BJ (cell line): ENCODE data around the gene MRE11. TPM values are rescaled to one million over a fixed set of nuclear protein-coding genes. Genes with fewer than 3 reads are reported as not detected.
A peak's percentile ranks its signal among the peaks of the same experiment; 100 is the strongest.
"Not testable (repeated sequence)": the region's sequence is repeated elsewhere in the genome, so short reads cannot be mapped to it uniquely, and the experiment has no call there.

Experiments used
- CTCF ChIA-PET: fragments of 350-600 bp; formaldehyde crosslinking; extraction: SDS; loops from one replicate; lab custom pipeline; 2021; ENCODE audit warnings: antibody characterized with exemption, inconsistent platforms; lab: Yijun Ruan, JAX
- POLR2A ChIA-PET: fragments of 300-600 bp; sonication (Branson Sonifier 250); formaldehyde crosslinking; extraction: SDS; loops from one replicate; lab custom pipeline; 2021; ENCODE audit warnings: antibody characterized with exemption; lab: Charles Lee
- DNase-seq: peaks from one replicate; pipeline ENCODE4 v3.0.0-alpha.2; 2011; ENCODE audit warnings: low read depth
- H3K27me3 ChIP-seq: 2 replicates; pipeline ENCODE4 v1.6.0; 2011; ENCODE audit warnings: low read length; ENCODE audit not compliant: control insufficient read depth, insufficient read depth
- H3K36me3 ChIP-seq: 2 replicates; pipeline ENCODE4 v1.5.1; 2011; ENCODE audit warnings: low read length; ENCODE audit not compliant: control insufficient read depth, insufficient read depth
- H3K4me3 ChIP-seq: 2 replicates; pipeline ENCODE4 v1.5.1; 2011; ENCODE audit warnings: low read depth, mild to moderate bottlenecking, control low read depth, low read length
- CTCF ChIP-seq: IDR thresholded peaks from 2 replicates; pipeline ENCODE4 v1.5.1; 2011; ENCODE audit warnings: low read depth, mild to moderate bottlenecking, control low read depth, inconsistent platforms, low read length, moderate library complexity; ENCODE audit not compliant: insufficient read depth
- polyA plus RNA-seq: library from polyadenylated mRNA; depleted of rRNA; stranded (reverse); fragments of >200 nt; gene quantifications from 2 replicates; pipeline ENCODE4 v1.2.3, GENCODE V29; 2011

The MRE11 gene
- polyA plus RNA-seq, 1 experiment, result 2.6 TPM

GRCh38 chr11:94400839-94401772 is 92.5 kb downstream of the MRE11 start, which contains the start of gene GPR83:
GPR83 (minus strand) TSS chr11:94401419; CDS start chr11:94401247, 172 bp downstream.
- H3K36me3 ChIP-seq, result no peaks in the 10 kb centered on the region
- no peak for TF ChIP-seq CTCF
- no peak for DNase-seq
- H3K4me3 ChIP-seq, result peak within 1 kb of the TSS; percentile 34
- ChIA-PET POLR2A (no interaction called here), CTCF (no interaction called here)
- H3K27me3 ChIP-seq, result peaks cover 10% of the 10 kb centered on the region

GRCh38 chr11:94400457-94400838 is 93.2 kb downstream of the MRE11 start:
- no peaks in the 10 kb centered on the region for H3K36me3 ChIP-seq
- TF ChIP-seq CTCF, result no peak
- H3K27me3 ChIP-seq, result peaks cover 10% of the 10 kb centered on the region
- DNase-seq, result no peak
- ChIA-PET CTCF (no interaction called here), POLR2A (no interaction called here)
- no peak overlapping the region for H3K4me3 ChIP-seq

- Histone ChIP-seq H3K4me3 (no peak overlapping the region), H3K36me3 (no peaks in the 10 kb centered on the region), H3K27me3 (peaks cover 10% of the 10 kb centered on the region)
- no peak for TF ChIP-seq CTCF
- no peak for DNase-seq
- ChIA-PET POLR2A (no interaction called here), CTCF (no interaction called here)
Observed at GRCh38 chr11:94400050-94400449, 93.6 kb downstream of the MRE11 start.

- CTCF ChIA-PET, result no interaction called here
- TF ChIP-seq CTCF, result no peak
- POLR2A ChIA-PET, result no interaction called here
- Histone ChIP-seq H3K27me3 (peaks cover 11% of the 10 kb centered on the region), H3K4me3 (no peak overlapping the region), H3K36me3 (no peaks in the 10 kb centered on the region)
- DNase-seq, result no peak
Observed at GRCh38 chr11:94398101-94398500, 95.5 kb downstream of the MRE11 start.

GRCh38 chr11:94396282-94396681 is 97.4 kb downstream of the MRE11 start:
- POLR2A ChIA-PET, result no interaction called here
- no peak overlapping the region for H3K4me3 ChIP-seq
- no peaks in the 10 kb centered on the region for H3K36me3 ChIP-seq
- DNase-seq, result no peak
- peaks cover 10% of the 10 kb centered on the region for H3K27me3 ChIP-seq
- TF ChIP-seq CTCF, result no peak
- CTCF ChIA-PET, result no interaction called here

GRCh38 chr11:94391937-94392336 is 101.7 kb downstream of the MRE11 start:
- CTCF ChIA-PET, POLR2A ChIA-PET, H3K4me3 ChIP-seq, H3K27me3 ChIP-seq, H3K36me3 ChIP-seq, DNase-seq: not testable (repeated sequence)
